Measurements from ENCODE around the gene AZGP1. TPM values are rescaled to one million over a fixed set of nuclear protein-coding genes. Genes with fewer than 3 reads are reported as not detected.

Gene AZGP1
- total and polyA plus RNA-seq, 2 of the 13 experiments (the other 11 are each of a cell fraction or from before 2014, with no cell fraction given), result 93.8 to 229 TPM

GRCh38 chr7:99918959-99919813 lies 56.6 kb downstream of the AZGP1 start, which contains the start of gene TRIM4 (continued):
- no peak; the same call in 1 of the 2 replicates for TF ChIP-seq ATF7-NPFF (CRISPR knock-in tag; IDR thresholded peaks at IDR 0.05; ENCODE audit: low read depth)
- peak; percentile 97 for TF ChIP-seq ZFX (CRISPR knock-in tag; IDR thresholded peaks at IDR 0.05; ENCODE audit: low read depth)
- TF ChIP-seq, protein P1, sequence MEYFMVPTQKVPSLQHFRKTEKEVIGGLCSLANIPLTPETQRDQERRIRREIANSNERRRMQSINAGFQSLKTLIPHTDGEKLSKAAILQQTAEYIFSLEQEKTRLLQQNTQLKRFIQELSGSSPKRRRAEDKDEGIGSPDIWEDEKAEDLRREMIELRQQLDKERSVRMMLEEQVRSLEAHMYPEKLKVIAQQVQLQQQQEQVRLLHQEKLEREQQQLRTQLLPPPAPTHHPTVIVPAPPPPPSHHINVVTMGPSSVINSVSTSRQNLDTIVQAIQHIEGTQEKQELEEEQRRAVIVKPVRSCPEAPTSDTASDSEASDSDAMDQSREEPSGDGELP (IDR thresholded peaks at IDR 0.05; ENCODE audit: borderline replicate concordance, low read depth), result peak; percentile 33; the same call in 1 of the 2 replicates
- TF ChIP-seq NR2C2 (CRISPR knock-in tag; IDR thresholded peaks at IDR 0.05; ENCODE audit: borderline replicate concordance), result peak; percentile 98
- no peak for TF ChIP-seq SETDB1 (CRISPR knock-in tag; IDR thresholded peaks at IDR 0.05; ENCODE audit: borderline replicate concordance)
- TF ChIP-seq JDP2 (CRISPR knock-in tag; IDR thresholded peaks at IDR 0.05; ENCODE audit: borderline replicate concordance), result no peak; the same call in 1 of the 2 replicates
- peak; percentile 59; the same call in 1 of the 2 replicates for TF ChIP-seq RFXAP (CRISPR knock-in tag; IDR thresholded peaks at IDR 0.05; ENCODE audit: borderline replicate concordance)
- TF ChIP-seq, protein P2, sequence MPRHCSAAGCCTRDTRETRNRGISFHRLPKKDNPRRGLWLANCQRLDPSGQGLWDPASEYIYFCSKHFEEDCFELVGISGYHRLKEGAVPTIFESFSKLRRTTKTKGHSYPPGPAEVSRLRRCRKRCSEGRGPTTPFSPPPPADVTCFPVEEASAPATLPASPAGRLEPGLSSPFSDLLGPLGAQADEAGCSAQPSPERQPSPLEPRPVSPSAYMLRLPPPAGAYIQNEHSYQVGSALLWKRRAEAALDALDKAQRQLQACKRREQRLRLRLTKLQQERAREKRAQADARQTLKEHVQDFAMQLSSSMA (CRISPR knock-in tag; IDR thresholded peaks at IDR 0.05), result 0 out of 2 replicates have a peak, but pooled peaks have one; percentile 21
- peak; percentile 86 for TF ChIP-seq CBX1 (IDR thresholded peaks at IDR 0.05; ENCODE audit: low read depth)
- no peak for TF ChIP-seq ZFAT (CRISPR knock-in tag; conservative IDR thresholded peaks at IDR 0.05)
- TF ChIP-seq, protein P3, sequence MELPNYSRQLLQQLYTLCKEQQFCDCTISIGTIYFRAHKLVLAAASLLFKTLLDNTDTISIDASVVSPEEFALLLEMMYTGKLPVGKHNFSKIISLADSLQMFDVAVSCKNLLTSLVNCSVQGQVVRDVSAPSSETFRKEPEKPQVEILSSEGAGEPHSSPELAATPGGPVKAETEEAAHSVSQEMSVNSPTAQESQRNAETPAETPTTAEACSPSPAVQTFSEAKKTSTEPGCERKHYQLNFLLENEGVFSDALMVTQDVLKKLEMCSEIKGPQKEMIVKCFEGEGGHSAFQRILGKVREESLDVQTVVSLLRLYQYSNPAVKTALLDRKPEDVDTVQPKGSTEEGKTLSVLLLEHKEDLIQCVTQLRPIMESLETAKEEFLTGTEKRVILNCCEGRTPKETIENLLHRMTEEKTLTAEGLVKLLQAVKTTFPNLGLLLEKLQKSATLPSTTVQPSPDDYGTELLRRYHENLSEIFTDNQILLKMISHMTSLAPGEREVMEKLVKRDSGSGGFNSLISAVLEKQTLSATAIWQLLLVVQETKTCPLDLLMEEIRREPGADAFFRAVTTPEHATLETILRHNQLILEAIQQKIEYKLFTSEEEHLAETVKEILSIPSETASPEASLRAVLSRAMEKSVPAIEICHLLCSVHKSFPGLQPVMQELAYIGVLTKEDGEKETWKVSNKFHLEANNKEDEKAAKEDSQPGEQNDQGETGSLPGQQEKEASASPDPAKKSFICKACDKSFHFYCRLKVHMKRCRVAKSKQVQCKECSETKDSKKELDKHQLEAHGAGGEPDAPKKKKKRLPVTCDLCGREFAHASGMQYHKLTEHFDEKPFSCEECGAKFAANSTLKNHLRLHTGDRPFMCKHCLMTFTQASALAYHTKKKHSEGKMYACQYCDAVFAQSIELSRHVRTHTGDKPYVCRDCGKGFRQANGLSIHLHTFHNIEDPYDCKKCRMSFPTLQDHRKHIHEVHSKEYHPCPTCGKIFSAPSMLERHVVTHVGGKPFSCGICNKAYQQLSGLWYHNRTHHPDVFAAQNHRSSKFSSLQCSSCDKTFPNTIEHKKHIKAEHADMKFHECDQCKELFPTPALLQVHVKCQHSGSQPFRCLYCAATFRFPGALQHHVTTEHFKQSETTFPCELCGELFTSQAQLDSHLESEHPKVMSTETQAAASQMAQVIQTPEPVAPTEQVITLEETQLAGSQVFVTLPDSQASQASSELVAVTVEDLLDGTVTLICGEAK (IDR thresholded peaks at IDR 0.05), result peak; percentile 41; the same call in 1 of the 2 replicates
- TF ChIP-seq, protein P3 (CRISPR knock-in tag; IDR thresholded peaks at IDR 0.05), result peak; percentile 65
- TF ChIP-seq ZC3H13 (CRISPR knock-in tag; IDR thresholded peaks at IDR 0.05), result peak; percentile 58; the same call in 1 of the 2 replicates
- TF ChIP-seq SMAD1 (CRISPR knock-in tag; IDR thresholded peaks at IDR 0.05; ENCODE audit: borderline replicate concordance, low read depth), result no peak
- TF ChIP-seq HNRNPLL (IDR thresholded peaks at IDR 0.05; ENCODE audit: low read depth, low read length, poor library complexity, severe bottlenecking), result peak; percentile 87
- TF ChIP-seq BRD4 (CRISPR knock-in tag; IDR thresholded peaks at IDR 0.05), result no peak; the same call in 1 of the 2 replicates
- TF ChIP-seq PHF20 (CRISPR knock-in tag; IDR thresholded peaks at IDR 0.05), result peak; percentile 96
- no peak; the same call in none of the 2 replicates for TF ChIP-seq HIVEP1 (CRISPR knock-in tag; IDR thresholded peaks at IDR 0.05)

Measured in HepG2 (cell line).